ENCODE data around the gene CIAPIN1. TPM values are rescaled to one million over a fixed set of nuclear protein-coding genes. Genes with fewer than 3 reads are reported as not detected.

CIAPIN1 gene
- total RNA-seq, 1 donor from 2014 or later = 28.7 TPM

- H3K4me1 ChIP-seq = peaks cover 15 to 42% of the 10 kb centered on the region in 2 donors
- intact Hi-C loops (cut with DNase I) = loop anchor here (5.0 to 10.0 kb wide), 2 partner anchors 39 to 336 kb away; no protein-coding TSS in a partner anchor
Measured at GRCh38 chr16:57478396-57479204, 31.4 kb upstream of the CIAPIN1 start.

GRCh38 chr16:57477531-57478202 lies 30.5 kb upstream of the CIAPIN1 start:
- Histone ChIP-seq H3K27ac (peak overlapping the region; percentile 81 to 82), H3K36me3 (peaks cover 23 to 27% of the 10 kb centered on the region in 2 donors), H3K27me3 (no peaks in the 10 kb centered on the region), H3K4me1 (peaks cover 15 to 42% of the 10 kb centered on the region in 2 donors), H3K4me3 (peak overlapping the region in 1 of 2 donors; percentile 58), H3K9me3 (no peaks in the 10 kb centered on the region)
- intact Hi-C loops (cut with DNase I) = loop anchor here (5.0 to 10.0 kb wide), 2 partner anchors 40 to 337 kb away; no protein-coding TSS in a partner anchor
- DNase-seq (ENCODE audit: low spot score in 2 of 2) = no peak
- no peak for TF ChIP-seq CTCF (IDR thresholded peaks at IDR 0.05)

More at GRCh38 chr16:57478396-57479204, 31.4 kb upstream of the CIAPIN1 start:
- peak overlapping the region; percentile 49 to 58 for H3K4me3 ChIP-seq
- H3K27me3 ChIP-seq = no peaks in the 10 kb centered on the region
- no peaks in the 10 kb centered on the region for H3K9me3 ChIP-seq
- H3K36me3 ChIP-seq = peaks cover 15 to 17% of the 10 kb centered on the region in 2 donors
- H3K27ac ChIP-seq = peak overlapping the region; percentile 81 to 82
- no peak for TF ChIP-seq CTCF (IDR thresholded peaks at IDR 0.05)
- no peak for DNase-seq (ENCODE audit: low spot score in 2 of 2)

DNA sequence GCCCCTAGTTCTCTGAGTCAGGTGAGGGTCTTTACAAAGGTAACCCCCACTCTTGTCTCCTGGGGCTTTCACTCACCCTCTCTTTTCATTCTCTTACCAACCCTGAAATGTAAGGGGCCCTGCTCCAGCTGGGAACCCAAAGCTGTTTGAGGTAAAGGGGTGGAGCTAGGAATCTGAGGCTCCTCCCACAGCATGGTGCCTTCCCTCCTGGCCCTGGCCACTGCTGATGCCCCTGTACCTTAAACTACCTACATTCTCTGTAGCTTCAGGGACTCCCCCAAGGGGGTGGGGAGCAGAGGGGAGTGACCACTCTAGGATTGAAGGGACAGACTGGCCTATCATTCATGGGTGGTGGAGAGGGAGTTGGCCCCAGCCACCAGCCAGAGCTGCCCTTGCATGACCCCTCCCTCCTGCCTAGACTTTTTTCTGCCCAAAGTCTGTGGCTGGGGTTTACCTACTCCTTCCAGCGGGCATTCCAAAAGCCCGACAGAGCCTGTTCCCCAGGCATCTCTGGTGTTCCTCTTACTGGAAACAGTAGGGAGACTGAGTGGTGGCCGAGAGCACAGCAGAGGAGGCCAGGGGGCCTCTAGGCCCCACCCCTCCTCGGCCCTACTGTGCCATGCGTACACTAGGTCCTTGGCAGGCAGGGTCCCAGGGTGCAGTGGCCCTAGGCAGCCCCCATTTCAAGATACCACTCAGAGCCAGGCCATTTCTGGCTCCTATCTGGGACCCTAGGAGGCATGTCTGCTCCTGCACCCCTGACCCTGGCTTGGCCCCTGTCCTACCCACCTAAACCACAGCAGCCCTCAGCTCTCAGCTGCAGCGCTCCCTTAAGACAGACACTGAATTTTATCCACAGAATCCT lies 29.6 kb upstream of the CIAPIN1 start:
- no peaks in the 10 kb centered on the region for H3K27me3 ChIP-seq
- TF ChIP-seq CTCF (IDR thresholded peaks at IDR 0.05) = no peak

GRCh38 chr16:57475711-57476339 lies 28.6 kb upstream of the CIAPIN1 start:
- Histone ChIP-seq H3K36me3 (peaks cover 41 to 42% of the 10 kb centered on the region in 2 donors), H3K4me3 (no peak overlapping the region), H3K4me1 (peaks cover 15 to 40% of the 10 kb centered on the region in 2 donors), H3K27me3 (no peaks in the 10 kb centered on the region), H3K9me3 (no peaks in the 10 kb centered on the region), H3K27ac (peak overlapping the region in 1 of 2 donors; percentile 82)
- peak; percentile 20 to 46 (median 39) for TF ChIP-seq CTCF (IDR thresholded peaks at IDR 0.05)
- peak in 1 of 2 donors; percentile 73 for DNase-seq (ENCODE audit: low spot score in 2 of 2)
- intact Hi-C loops (cut with DNase I) = loop anchor here (5.0 to 10.0 kb wide), 2 partner anchors 41 to 339 kb away; no protein-coding TSS in a partner anchor

More for the DNA sequence above, 29.6 kb upstream of the CIAPIN1 start:
- Histone ChIP-seq H3K9me3 (no peaks in the 10 kb centered on the region), H3K27ac (peak overlapping the region; percentile 81 to 82), H3K4me1 (peaks cover 15 to 42% of the 10 kb centered on the region in 2 donors), H3K36me3 (peaks cover 32 to 36% of the 10 kb centered on the region in 2 donors), H3K4me3 (no peak overlapping the region)
- intact Hi-C loops (cut with DNase I) = loop anchor here (5.0 to 10.0 kb wide), 2 partner anchors 41 to 338 kb away; no protein-coding TSS in a partner anchor
- DNase-seq (ENCODE audit: low spot score in 2 of 2) = no peak
